ENCODE data around the gene STK17A. TPM values are rescaled to one million over a fixed set of nuclear protein-coding genes. Genes with fewer than 3 reads are reported as not detected.
"Not testable (repeated sequence)": the region's sequence is repeated elsewhere in the genome, so short reads cannot be mapped to it uniquely, and the experiment has no call there.

Gene STK17A
- polyA plus RNA-seq, 4 donors, result 18.2 to 23.8 (median 21.3) TPM

DNA sequence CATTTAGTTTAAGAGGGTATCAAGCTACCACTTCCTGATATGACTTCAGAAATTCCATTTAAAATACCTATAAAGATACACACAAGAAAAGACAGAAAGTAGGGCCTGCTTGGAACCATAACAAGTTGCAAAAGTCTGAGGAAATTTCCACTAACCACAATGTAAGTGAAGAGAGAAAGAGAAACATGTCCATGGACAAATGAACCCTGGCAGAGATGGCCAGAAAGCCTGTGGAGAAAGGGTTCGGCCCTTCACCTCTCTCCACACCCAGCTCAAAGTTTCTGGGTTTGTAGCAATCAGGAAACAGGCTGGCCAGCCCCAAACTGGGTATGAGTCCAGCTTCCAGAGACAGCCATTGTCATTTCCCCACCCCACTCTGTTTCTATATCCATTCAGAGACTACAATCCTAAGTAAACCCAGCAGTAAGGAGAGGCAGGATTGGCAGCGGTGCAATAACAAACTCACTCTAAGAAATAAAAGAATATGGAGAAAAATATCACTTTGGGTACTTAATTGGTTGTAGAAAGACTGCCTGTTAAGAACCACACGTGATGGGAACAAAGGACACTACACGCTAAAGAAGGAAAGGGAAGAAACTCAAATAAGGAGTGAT, 71.1 kb downstream of the STK17A start:
- no peak for DNase-seq (ENCODE audit: low read depth in 4 of 4, low spot score in 3 of 4)

DNA sequence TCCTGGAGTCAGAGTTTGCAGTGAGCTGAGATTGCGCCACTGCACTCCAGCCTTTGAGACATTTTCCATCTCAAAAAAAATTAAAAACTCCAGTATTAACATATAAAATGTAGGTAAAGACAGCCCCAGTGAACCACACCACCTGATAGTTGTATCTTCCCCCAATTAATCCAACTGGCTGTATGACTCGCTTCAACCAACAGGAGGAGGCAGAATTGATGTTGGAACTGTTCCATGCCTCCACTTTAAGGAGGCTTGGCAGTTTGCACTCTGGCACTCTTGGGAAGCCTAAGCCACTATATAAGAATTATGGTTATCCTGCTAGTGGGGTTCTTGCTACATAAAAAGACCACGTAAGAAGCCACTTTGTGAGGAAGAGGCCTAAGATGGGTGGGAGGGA, 72.7 kb downstream of the STK17A start:
- DNase-seq (ENCODE audit: low read depth in 4 of 4, low spot score in 3 of 4), result no peak

DNA sequence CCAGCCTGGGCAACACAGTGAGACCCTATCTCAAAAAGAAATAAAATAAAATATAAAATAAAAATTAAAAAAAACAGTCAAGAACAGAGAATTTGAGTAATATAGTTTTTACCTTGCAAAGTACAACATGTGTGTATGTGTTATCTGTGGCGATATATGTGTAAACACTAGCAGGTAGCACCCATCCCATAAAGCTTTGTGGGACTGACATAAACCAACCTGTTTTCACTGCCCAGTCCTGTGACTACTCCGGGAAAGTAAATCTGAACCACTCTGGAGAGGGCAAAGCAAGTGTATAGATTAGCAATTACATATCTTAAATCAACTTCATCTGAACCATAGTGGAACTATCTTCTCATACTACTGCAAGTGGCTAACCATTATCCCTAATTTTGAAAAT, 74.1 kb downstream of the STK17A start:
- DNase-seq (ENCODE audit: low read depth in 4 of 4, low spot score in 3 of 4), result no peak

DNA sequence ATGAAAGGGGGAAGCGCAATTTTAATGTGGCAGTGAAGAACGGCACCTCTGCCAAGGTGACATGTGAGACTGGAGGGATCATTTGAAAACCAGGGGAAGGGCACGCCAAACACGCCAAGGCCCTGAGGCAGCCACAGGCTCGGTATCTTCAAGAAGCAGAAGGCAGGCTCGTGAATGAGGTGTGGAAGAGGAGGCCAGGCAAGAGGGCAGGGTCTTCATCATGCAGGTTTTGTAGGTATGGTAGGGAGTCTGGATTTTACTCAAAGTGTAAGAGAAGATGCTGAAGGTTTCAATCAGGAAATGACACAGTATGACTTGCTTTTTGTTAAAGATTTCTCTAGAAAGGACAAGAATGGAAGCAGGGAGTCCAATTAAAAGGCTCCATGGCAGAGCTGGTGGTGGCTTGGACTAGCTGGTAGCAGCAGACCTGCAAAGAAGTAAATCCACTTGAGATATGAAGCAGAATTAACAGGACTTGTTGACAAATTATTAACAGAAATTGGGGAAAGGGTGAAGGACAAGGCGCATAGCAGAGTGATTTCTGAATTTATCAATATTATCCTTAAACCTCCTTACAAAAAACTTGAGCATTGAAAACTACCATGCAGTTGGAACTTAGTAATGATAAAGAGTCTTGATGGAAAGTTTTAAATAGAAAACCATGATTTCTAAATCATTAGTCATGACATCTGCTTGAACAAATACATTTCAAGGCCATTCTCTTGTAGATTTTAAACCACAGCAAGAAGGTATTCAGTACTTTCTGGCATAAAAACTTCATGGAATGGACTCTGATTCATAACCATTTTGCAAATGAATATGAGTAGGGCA, 76.0 kb downstream of the STK17A start:
- DNase-seq (ENCODE audit: low read depth in 4 of 4, low spot score in 3 of 4), result no peak

DNA sequence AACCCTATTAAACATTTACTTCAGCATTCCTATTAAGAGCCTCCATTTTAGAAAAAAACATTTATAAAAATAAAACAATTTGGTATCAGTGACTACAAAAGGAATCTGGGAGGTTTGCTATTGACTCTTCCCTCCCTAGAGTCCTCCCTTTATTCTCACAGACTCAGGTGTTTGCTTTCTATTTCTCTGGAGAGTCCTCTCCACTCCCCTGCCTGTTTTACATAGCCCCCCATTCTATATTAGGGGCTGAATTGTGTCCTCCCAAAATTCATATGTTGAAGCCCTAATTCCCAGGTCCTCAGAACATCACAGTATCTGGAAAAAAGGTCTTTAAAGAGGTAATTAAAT, 76.6 kb downstream of the STK17A start:
- no peak for DNase-seq (ENCODE audit: low read depth in 4 of 4, low spot score in 3 of 4)

DNA sequence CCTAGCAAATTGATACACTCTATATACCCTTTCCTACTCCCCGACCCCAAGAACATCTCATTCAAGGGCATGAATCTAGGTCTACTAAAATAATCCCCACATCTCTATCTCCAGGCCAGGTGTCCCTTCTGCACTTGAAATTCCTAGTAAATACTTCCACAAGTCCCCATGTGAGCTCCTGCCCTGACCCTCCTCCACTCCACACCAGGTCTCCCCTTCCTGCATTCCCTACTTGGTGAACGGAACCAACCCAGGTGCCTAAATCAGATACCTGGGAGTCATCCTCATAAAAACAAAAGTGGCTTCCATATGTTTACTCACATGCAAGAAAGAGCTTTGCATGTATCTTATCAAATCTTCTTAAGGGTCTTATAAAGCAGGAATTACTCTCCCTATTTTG, 77.2 kb downstream of the STK17A start:
- DNase-seq (ENCODE audit: low read depth in 4 of 4, low spot score in 3 of 4), result no peak

DNA sequence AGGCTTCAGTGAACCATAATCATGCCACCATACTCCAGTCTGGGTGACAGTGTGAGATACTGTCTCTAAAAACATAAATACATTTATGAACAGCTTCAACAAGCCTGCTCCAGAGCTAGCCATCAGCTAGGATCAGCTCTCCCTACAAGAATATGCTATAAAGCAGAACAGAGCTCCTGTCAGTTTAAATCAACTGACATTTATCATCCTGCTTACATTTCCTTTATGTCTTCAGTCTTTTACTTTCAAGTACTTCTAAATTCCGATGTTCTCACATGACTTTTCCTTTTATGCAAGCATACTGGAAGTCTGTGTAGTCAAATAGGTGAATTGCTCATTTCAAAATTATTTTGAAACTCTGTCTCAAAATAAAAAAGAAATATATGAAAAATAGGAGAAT, 81.8 kb downstream of the STK17A start:
- DNase-seq (ENCODE audit: low read depth in 4 of 4, low spot score in 3 of 4), result no peak

DNA sequence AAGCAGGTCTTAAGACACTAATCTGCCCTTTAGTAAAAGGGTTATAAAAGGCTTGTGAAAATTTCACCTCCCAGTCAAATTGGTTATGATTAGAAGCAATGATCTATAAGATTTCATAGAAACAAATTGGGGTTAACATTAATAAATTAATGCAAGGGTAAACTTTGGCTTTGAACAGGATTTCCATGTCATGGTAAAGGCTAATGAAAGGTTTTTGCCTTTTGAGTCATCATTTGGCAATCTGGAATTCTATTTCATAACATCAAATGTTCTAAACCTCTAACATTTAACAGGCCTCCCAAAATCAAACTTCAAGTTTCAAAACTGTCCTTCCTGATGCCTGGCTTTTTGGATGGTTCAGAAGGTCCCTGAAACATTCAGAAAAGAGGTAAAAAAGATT, 84.0 kb downstream of the STK17A start:
- DNase-seq (ENCODE audit: low read depth in 4 of 4, low spot score in 3 of 4), result no peak

DNA sequence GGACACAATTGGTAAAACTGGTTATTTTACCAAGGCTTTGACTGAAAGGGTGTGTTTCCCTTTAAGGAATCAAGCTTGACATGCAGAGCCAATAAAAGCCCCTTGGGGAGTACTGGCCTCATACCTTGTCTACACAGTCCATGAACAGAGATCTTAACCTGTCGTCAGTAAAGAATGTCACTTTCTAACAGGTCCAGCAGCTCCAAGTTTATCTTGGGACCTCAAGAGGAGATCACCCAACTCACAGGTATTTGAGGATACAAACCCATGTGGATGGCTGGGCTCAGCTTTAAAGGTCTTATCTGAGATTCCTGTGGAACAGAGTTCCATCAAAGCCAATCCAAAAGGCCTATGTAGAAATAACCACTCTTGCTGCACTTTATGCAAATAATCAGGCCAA, 85.1 kb downstream of the STK17A start:
- DNase-seq (ENCODE audit: low read depth in 4 of 4, low spot score in 3 of 4), result no peak

DNA sequence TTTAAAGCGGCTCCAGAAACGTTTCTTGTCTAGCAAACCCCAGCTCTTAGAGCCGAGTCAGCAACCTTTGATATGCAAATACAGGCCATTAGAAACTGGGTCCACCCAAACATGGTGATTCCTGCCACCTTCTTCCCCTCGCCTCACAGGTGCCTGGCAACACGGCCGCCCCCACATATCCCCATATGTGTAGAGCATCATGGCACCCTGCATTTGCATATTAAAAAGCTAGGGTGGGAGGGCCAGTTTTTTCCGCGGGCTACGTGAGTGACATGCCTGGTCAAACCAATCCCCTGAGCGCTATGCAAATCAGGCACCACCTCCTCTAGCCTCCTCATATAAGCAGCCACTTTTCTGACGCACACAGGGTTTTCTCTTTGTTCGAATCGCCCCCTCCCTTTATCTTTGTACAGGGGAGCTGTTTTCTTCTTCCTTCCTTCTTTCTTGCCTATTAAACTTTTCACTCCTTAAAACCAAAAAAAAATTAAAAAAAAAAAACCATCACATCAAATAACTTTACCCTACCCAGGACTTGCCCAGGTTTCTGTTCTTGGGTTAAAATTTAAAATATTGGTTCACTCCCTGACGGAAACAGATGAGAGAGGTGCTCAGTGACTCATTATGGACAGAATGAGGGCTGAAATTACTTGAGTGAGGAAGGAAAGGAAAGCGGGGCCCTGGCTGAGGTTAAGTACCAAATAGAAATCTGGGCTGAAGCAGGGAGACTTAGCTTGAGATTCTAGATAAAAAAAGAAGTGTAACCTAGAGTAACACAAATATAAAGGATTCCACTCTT, 86.6 kb downstream of the STK17A start:
- no peak for DNase-seq (ENCODE audit: low read depth in 4 of 4, low spot score in 3 of 4)

DNA sequence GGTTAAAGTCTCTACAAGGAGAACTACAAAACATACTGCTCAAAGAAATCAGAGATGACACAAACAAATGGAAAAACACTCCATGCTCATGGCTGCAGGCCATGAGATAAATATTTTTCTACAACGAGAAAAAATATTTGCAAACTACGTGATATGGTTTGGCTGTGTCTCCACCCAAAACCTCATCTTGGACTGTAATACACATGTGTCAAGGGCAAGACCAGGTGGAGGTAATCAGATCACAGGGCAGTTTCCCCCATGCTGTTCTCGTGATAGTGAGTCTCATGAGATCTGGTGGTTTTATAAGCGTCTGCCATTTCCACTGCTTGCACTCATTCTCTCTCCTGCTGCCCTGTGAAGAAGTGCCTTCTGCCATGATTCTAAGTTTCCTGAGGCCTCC, 88.6 kb downstream of the STK17A start:
- DNase-seq (ENCODE audit: low read depth in 4 of 4, low spot score in 3 of 4), result no peak

DNA sequence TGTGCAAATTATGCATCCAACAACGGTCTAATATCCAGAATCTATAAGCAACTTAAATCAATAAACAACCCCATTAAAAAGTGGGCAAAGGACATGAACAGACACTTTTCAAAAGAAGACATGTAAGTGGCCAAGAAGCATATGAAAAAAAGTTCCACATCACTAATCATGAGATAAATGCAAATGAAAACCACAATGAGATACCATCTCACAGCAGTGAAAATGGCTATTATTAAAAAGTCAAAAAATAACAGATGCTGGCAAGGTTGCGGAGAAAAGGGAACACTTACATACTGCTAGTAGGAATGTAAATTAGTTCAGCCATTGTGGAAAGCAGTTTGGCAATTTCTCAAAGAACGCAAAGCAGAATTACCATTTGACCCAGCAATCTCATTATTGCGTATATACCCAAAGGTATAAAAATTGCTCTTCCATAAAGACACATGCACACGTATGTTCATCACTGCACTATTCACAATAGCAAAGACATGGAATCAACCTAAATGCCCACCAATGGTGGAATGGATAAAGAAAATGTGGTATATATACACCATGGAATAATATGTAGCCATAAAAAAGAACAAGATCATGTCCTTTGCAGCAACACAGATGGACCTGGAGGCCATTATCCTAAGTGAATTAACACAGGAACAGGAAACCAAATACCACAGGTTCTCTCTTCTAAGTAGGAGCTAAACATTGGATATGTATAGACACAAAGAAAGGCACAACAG, 90.5 kb downstream of the STK17A start:
- DNase-seq (ENCODE audit: low read depth in 4 of 4, low spot score in 3 of 4), result not testable (repeated sequence)

DNA sequence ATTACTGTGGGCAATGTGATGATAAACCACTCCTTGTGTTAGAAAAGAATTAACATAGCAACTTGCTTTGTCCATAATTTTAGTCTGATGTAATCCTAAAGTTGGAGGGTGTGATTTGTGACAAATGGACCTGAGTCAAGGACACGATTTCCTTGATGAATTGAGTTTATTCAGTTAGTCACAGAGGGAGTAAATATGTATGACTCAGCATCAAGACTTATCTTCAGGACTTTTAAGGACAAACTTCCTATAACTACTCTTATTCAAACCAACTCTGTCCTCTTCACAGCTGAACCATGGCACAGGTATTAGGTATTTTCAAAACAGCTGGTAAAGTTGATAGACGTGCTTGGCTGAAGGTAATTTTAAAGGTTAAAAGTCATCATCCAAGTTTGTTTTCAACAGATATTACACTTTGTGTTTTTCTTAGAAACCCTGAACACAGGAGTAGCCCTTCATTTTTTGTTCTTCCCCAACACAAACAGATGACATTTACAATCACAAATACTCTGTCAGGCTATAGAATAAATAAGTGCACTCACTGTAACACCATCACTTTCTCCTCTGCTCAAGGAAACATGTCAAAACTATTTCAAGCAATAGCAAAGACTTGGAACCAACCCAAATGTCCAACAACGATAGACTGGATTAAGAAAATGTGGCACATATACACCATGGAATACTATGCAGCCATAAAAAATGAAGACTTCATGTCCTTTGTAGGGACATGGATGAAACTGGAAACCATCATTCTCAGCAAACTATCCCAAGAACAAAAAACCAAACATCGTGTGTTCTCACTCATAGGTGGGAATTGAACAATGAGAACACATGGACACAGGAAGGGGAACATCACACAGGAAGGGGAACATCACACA, 91.9 kb downstream of the STK17A start:
- no peak for DNase-seq (ENCODE audit: low read depth in 4 of 4, low spot score in 3 of 4)

Other genes starting within 250 kb of the STK17A start
- gene COA1, start 146.4 kb downstream of the STK17A start, polyA plus RNA-seq (ENCODE audit: insufficient read length in 4 of 4), result 10 to 100 TPM; 45.9 to 76.8 (median 68.4) TPM
- gene BLVRA, start 175.6 kb downstream of the STK17A start, polyA plus RNA-seq (ENCODE audit: insufficient read length in 4 of 4), result 10 to 100 TPM; 41.8 to 57.2 (median 48.9) TPM

Data from left renal pelvis (tissue), 4 donors.